ENCODE measurements around the gene PTP4A1.

PTP4A1 gene

GRCh38 chr6:63556369-63556768, 15.9 kb upstream of the PTP4A1 start:
- DNase-seq (ENCODE audit: low spot score): no peak

GRCh38 chr6:63558278-63558677, 14.0 kb upstream of the PTP4A1 start:
- no peak for DNase-seq (ENCODE audit: low spot score)

- DNase-seq (ENCODE audit: low spot score): peak; percentile 41
Measured at GRCh38 chr6:63560801-63561287, 11.4 kb upstream of the PTP4A1 start.

GRCh38 chr6:63561288-63561687, 11.0 kb upstream of the PTP4A1 start:
- DNase-seq (ENCODE audit: low spot score): no peak

GRCh38 chr6:63563235-63563634, 9.0 kb upstream of the PTP4A1 start:
- no peak for DNase-seq (ENCODE audit: low spot score)

GRCh38 chr6:63565058-63565726, 7.1 kb upstream of the PTP4A1 start:
- no peak for DNase-seq (ENCODE audit: low spot score)

GRCh38 chr6:63565727-63566596, 6.3 kb upstream of the PTP4A1 start:
- DNase-seq (ENCODE audit: low spot score): no peak

- DNase-seq (ENCODE audit: low spot score): no peak
Measured at GRCh38 chr6:63567966-63568365, 4.3 kb upstream of the PTP4A1 start.

- DNase-seq (ENCODE audit: low spot score): peak; percentile 67
Measured at GRCh38 chr6:63571361-63572043, 778 bp upstream of the PTP4A1 start.

- DNase-seq (ENCODE audit: low spot score): peak; percentile 34
Measured at GRCh38 chr6:63572747-63573075, 431 bp downstream of the PTP4A1 start.

GRCh38 chr6:63573076-63573898, 1.0 kb downstream of the PTP4A1 start:
- peak; percentile 68 for DNase-seq (ENCODE audit: low spot score)

GRCh38 chr6:63573899-63574553, 1.7 kb downstream of the PTP4A1 start:
- peak; percentile 46 for DNase-seq (ENCODE audit: low spot score)

- no peak for DNase-seq (ENCODE audit: low spot score)
Measured at GRCh38 chr6:63574554-63574900, 2.2 kb downstream of the PTP4A1 start.

- no peak for DNase-seq (ENCODE audit: low spot score)
Measured at GRCh38 chr6:63576147-63576772, 4.0 kb downstream of the PTP4A1 start.

- no peak for DNase-seq (ENCODE audit: low spot score)
Measured at GRCh38 chr6:63576985-63577712, 4.9 kb downstream of the PTP4A1 start.

GRCh38 chr6:63578757-63579156, 6.5 kb downstream of the PTP4A1 start:
- no peak for DNase-seq (ENCODE audit: low spot score)

GRCh38 chr6:63579937-63580703, 7.8 kb downstream of the PTP4A1 start:
- DNase-seq (ENCODE audit: low spot score): no peak

GRCh38 chr6:63580704-63580961, 8.4 kb downstream of the PTP4A1 start:
- DNase-seq (ENCODE audit: low spot score): no peak

- DNase-seq (ENCODE audit: low spot score): no peak
Measured at GRCh38 chr6:63581355-63582013, 9.2 kb downstream of the PTP4A1 start.
